Activated CD4-positive, alpha-beta memory T cell treated with anti-CD3 and anti-CD28 coated beads, Interleukin-2, amount 10 ng/mL, durations not matched to agents 7 days and 5 days (primary cell): Measurements from ENCODE around the gene SLC11A2. TPM values are rescaled to one million over a fixed set of nuclear protein-coding genes. Genes with fewer than 3 reads are reported as not detected.

Experiments used
- CTCF ChIA-PET: fragments of 350-600 bp; sonication (Branson Sonifier 250); formaldehyde crosslinking; loops from one replicate; lab custom pipeline; 2021; ENCODE audit warnings: antibody characterized with exemption, inconsistent platforms; lab: Charles Lee
- POLR2A ChIA-PET: fragments of 350-600 bp; sonication (Branson Sonifier 250); formaldehyde crosslinking; loops from one replicate; lab custom pipeline; 2021; ENCODE audit warnings: antibody characterized with exemption; lab: Charles Lee
- DNase-seq: peaks from one replicate; pipeline ENCODE4 v3.0.0-alpha.2; 2020
- H3K27ac Mint-ChIP-seq: one replicate; pipeline ENCODE4 v1.8.0; 2021; ENCODE audit warnings: mild to moderate bottlenecking, mixed read lengths
- H3K27me3 Mint-ChIP-seq: one replicate; pipeline ENCODE4 v1.8.0; 2021; ENCODE audit warnings: mixed read lengths
- H3K36me3 Mint-ChIP-seq: one replicate; pipeline ENCODE4 v1.8.0; 2021; ENCODE audit warnings: low read depth, mixed read lengths
- H3K4me1 Mint-ChIP-seq: one replicate; pipeline ENCODE4 v1.8.0; 2021; ENCODE audit warnings: mixed read lengths
- H3K4me3 Mint-ChIP-seq: one replicate; pipeline ENCODE4 v1.8.0; 2021; ENCODE audit warnings: mild to moderate bottlenecking, mixed read lengths
- H3K9me3 Mint-ChIP-seq: one replicate; pipeline ENCODE4 v1.8.0; 2021; ENCODE audit warnings: mixed read lengths
- total RNA-seq, 2 experiments: library from RNA; stranded (reverse); gene quantifications; one replicate each; pipeline ENCODE4 v1.2.3, GENCODE V29; 2021

The SLC11A2 gene
- total RNA-seq, 2 experiments from 2014 or later = 35.0 to 36.4 TPM

DNA sequence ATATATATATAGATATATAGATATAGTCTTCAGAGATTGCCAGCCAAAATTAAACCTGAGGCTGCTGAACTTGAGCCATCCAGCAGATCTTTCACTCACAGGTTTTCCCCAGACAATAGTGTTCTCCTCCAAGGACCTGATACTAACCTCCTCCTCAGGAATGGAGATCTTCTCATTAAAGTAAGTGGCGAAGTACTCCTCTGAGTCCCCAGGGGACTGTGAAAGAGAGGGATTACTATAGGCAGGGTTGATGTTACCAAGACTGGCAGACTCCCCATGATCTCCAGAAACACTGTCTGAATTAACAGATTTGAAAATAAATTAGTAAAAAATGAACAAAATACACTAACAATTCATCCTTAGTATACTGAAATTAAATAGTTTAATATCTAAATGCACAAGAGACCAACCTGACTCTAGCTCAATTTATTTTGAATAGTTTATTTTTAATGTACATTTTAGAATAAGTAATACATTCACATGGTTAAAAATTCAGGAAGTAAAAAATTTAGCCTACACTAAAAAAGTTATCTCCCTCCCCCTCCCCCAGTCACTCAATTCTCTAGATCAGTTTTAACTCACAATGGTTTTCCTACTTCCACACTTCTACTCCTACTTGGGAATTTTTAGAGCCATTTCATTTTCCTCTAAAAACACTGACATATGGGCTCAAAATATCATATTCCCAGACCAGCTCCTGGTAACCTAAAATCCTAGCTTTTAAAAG is 17.7 kb downstream of the SLC11A2 start:
- ChIA-PET POLR2A (interaction anchor here (3.8 kb wide), 1 partner anchor 17 kb away, joined by 22 read pairs; the partner anchor contains the start of gene SLC11A2), CTCF (interaction anchor here (0.8 to 1.4 kb wide), 2 partner anchors 39 to 243 kb away, joined by 3 to 4 read pairs; no protein-coding TSS in a partner anchor)
- no peak for DNase-seq
- Mint-ChIP-seq H3K27ac (peak overlapping the region; percentile 49), H3K27me3 (no peaks in the 10 kb centered on the region), H3K9me3 (no peaks in the 10 kb centered on the region), H3K4me3 (no peak overlapping the region), H3K4me1 (peaks cover 24% of the 10 kb centered on the region), H3K36me3 (peaks cover 31% of the 10 kb centered on the region)

- H3K27me3 Mint-ChIP-seq = no peaks in the 10 kb centered on the region
These were observed 20.5 kb downstream of the SLC11A2 start for GRCh38 chr12:51005671-51006070.

DNA sequence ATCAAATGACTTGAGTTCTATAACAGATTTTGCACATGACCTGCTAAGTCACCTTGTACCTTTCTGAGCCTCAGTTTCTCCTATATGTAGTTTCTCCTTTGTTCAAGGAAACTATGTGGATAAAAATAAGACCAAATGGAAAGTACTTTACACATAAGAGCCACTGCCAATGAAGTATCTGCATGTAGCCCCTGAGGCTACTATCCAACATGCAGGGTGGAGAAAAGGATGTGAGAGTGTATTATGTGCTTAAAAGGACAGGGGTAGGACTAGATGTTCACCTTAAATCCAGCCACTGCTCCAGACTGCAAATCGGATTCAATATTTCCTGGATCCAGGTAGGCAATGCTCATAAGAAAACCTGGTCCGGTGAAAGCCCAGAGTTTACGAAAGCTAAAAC is 21.2 kb downstream of the SLC11A2 start:
- Mint-ChIP-seq H3K4me3 (no peak overlapping the region), H3K4me1 (peaks cover 5% of the 10 kb centered on the region), H3K27ac (no peak overlapping the region), H3K27me3 (no peaks in the 10 kb centered on the region), H3K36me3 (peaks cover 38% of the 10 kb centered on the region), H3K9me3 (no peaks in the 10 kb centered on the region)
- DNase-seq = no peak
- ChIA-PET CTCF (no interaction called here), POLR2A (interaction anchor here (0.6 kb wide), 1 partner anchor 14 kb away, joined by 3 read pairs; no protein-coding TSS in a partner anchor)

More at GRCh38 chr12:51005671-51006070, 20.5 kb downstream of the SLC11A2 start:
- Mint-ChIP-seq H3K9me3 (no peaks in the 10 kb centered on the region), H3K27ac (no peak overlapping the region), H3K36me3 (peaks cover 31% of the 10 kb centered on the region), H3K4me1 (peaks cover 7% of the 10 kb centered on the region), H3K4me3 (no peak overlapping the region)
- ChIA-PET POLR2A (no interaction called here), CTCF (no interaction called here)
- no peak for DNase-seq

- POLR2A ChIA-PET = interaction anchor here (0.6 kb wide), 1 partner anchor 15 kb away, joined by 3 read pairs; no protein-coding TSS in a partner anchor
- Mint-ChIP-seq H3K4me3 (no peak overlapping the region), H3K27ac (no peak overlapping the region), H3K27me3 (no peaks in the 10 kb centered on the region), H3K4me1 (peaks cover 5% of the 10 kb centered on the region), H3K9me3 (no peaks in the 10 kb centered on the region), H3K36me3 (peaks cover 40% of the 10 kb centered on the region)
- CTCF ChIA-PET = no interaction called here
- DNase-seq = no peak
These were observed 21.7 kb downstream of the SLC11A2 start for GRCh38 chr12:51004504-51004903.

DNA sequence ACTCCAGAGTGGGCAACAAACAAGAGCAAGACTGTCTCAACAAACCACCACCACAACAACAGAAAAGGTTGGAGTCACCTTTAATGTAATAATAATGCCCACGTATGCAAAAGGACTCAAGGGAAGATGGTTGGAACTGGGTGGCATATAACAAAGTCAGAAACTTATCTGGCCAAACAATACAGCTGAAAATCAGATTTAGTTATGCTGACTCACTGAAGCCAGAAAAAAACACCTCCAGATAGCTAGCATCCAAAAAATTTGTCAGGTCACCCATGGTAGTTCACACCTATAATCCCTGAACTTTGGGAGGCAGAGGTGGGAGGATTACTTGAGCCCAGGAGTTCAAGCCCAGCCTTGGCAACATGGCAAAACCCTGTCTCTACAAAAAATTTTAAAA is 24.4 kb downstream of the SLC11A2 start:
- ChIA-PET POLR2A (no interaction called here), CTCF (interaction anchor here (1.3 kb wide), 1 partner anchor 24 kb away, joined by 4 read pairs; the partner anchor contains the start of gene SLC11A2)
- Mint-ChIP-seq H3K27ac (no peak overlapping the region), H3K9me3 (no peaks in the 10 kb centered on the region), H3K4me3 (no peak overlapping the region), H3K4me1 (no peaks in the 10 kb centered on the region), H3K36me3 (peaks cover 40% of the 10 kb centered on the region), H3K27me3 (no peaks in the 10 kb centered on the region)
- no peak for DNase-seq

DNA sequence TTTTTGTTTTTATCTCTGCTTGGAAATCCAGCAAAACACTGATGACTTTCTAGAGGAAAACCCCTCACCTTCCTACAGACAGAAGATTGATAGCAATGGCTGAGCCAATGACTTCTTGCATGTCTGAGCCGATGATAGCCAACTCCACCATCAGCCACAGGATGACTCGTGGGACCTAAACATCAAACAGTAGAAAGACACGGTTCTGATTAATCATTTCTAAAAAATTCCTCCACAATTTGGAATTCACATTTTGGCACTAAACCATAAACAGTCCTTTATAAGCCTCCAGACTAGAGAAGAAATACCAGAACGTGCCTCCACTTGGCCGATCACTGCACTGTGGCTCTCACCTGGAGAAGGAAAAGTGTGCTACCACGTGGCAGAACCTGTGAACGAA is 25.9 kb downstream of the SLC11A2 start:
- ChIA-PET POLR2A (no interaction called here), CTCF (no interaction called here)
- Mint-ChIP-seq H3K4me3 (no peak overlapping the region), H3K4me1 (no peaks in the 10 kb centered on the region), H3K36me3 (peaks cover 40% of the 10 kb centered on the region), H3K9me3 (no peaks in the 10 kb centered on the region), H3K27ac (no peak overlapping the region), H3K27me3 (no peaks in the 10 kb centered on the region)
- no peak for DNase-seq

DNA sequence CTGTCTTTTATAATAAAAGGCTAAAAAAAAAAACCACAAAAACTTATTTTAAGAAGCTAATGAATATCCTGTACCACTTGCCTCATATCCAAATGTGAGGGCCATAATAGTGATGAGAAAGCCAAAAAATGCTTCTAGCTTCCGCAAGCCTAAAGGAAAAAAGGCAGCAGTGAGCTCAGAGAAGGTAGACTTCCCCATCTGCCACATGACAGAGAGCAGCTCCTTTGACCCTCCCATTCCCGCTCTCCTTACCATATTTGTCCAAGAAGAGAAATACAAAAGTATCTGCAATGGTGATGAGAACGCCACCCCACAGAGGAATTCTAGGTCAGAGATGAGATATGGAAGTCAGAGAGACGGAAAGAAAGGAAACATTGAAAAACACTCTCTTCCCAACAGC is 27.1 kb downstream of the SLC11A2 start:
- ChIA-PET POLR2A (interaction anchor here (1.3 kb wide), 1 partner anchor 49 kb away, joined by 3 read pairs; the partner anchor contains the start of gene LETMD1), CTCF (no interaction called here)
- H3K9me3 Mint-ChIP-seq = no peaks in the 10 kb centered on the region
- H3K27ac Mint-ChIP-seq = no peak overlapping the region
- no peaks in the 10 kb centered on the region for H3K27me3 Mint-ChIP-seq
- no peak for DNase-seq
- H3K36me3 Mint-ChIP-seq = peaks cover 40% of the 10 kb centered on the region
- H3K4me1 Mint-ChIP-seq = no peaks in the 10 kb centered on the region
- no peak overlapping the region for H3K4me3 Mint-ChIP-seq

DNA sequence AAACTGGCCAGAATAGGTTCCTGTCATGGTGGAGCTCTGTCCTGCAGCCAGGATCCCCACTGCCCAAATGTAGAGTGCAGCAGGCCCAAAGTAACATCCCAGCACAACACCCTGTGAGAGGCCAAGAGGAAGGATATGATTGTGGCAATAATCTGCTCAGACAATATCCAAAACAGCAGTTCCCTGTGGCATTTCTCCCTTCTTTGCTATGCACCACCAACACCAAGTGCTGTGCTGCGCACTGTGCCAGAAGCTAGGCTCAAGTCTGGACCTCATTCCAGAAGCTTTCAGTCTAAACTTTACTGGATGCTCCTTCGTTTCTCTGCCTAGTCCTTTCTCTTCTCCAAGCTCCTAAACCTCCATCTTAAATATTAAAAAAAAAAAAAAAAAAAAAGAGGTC is 33.4 kb downstream of the SLC11A2 start:
- no peak for DNase-seq
- Mint-ChIP-seq H3K9me3 (no peaks in the 10 kb centered on the region), H3K27me3 (no peaks in the 10 kb centered on the region), H3K4me1 (peaks cover 12% of the 10 kb centered on the region), H3K36me3 (peaks cover 64% of the 10 kb centered on the region), H3K4me3 (no peak overlapping the region), H3K27ac (no peak overlapping the region)
- ChIA-PET POLR2A (no interaction called here), CTCF (interaction anchor here (0.7 kb wide), 1 partner anchor 66 kb away, joined by 5 read pairs; no protein-coding TSS in a partner anchor)

DNA sequence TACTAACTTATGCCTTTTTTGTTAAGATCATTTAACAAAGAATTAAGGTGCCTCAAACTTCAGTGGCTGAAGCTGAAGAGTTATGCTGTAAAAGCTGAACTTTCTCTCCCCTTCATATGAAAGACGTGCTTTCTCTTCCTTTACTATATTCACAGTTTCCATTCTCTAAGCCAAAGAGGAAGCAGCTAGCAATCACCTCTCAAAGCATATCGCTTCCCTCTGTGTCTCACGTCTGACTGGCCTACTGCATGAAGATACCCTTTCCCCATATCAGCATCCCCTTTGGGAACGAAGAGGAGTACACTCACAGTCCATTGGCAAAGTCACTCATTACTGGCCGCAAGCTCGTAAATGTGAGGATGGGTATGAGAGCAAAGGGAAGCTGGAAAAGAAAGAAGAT is 34.9 kb downstream of the SLC11A2 start:
- DNase-seq = no peak
- Mint-ChIP-seq H3K9me3 (no peaks in the 10 kb centered on the region), H3K36me3 (peaks cover 65% of the 10 kb centered on the region), H3K27me3 (no peaks in the 10 kb centered on the region), H3K4me1 (peaks cover 18% of the 10 kb centered on the region), H3K4me3 (no peak overlapping the region), H3K27ac (no peak overlapping the region)
- ChIA-PET POLR2A (interaction anchor here (1.4 kb wide), 1 partner anchor 9 kb away, joined by 4 read pairs; no protein-coding TSS in a partner anchor), CTCF (no interaction called here)

- H3K4me3 Mint-ChIP-seq = no peak overlapping the region
- no peak overlapping the region for H3K27ac Mint-ChIP-seq
- H3K27me3 Mint-ChIP-seq = no peaks in the 10 kb centered on the region
- H3K9me3 Mint-ChIP-seq = no peaks in the 10 kb centered on the region
- CTCF ChIA-PET = no interaction called here
- peaks cover 62% of the 10 kb centered on the region for H3K36me3 Mint-ChIP-seq
- POLR2A ChIA-PET = no interaction called here
- peaks cover 18% of the 10 kb centered on the region for H3K4me1 Mint-ChIP-seq
- no peak for DNase-seq
These were observed 35.4 kb downstream of the SLC11A2 start for GRCh38 chr12:50990791-50991190.

DNA sequence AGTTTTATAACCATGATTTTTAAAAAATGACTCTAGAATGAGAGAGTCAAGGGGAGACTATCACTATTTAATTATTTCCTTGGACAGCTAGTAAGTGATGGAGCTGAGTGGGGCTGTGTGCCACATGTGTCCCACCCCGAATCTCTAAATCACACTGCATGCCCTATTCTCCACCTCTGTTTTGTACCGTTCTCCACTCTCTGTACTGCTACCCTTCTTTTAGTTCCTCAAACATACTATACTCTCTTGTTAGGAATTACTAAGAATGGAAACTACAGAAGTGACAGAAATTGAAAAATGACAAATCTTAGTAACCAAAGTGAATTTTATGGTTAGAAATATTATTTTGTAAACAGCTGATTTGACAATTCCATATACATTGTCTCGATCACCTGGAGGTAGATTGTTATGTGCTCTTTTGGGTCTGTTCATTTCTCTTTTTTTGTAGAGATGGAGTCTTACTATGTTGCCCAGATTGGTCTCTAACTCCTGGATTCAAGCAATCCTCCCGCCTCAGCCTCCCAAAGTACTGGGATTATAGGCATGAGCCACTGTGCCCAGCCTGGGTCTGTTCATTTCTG is 35.9 kb downstream of the SLC11A2 start:
- Mint-ChIP-seq H3K36me3 (peaks cover 56% of the 10 kb centered on the region), H3K27me3 (no peaks in the 10 kb centered on the region), H3K9me3 (no peaks in the 10 kb centered on the region), H3K27ac (no peak overlapping the region), H3K4me1 (peaks cover 21% of the 10 kb centered on the region), H3K4me3 (no peak overlapping the region)
- CTCF ChIA-PET = no interaction called here
- POLR2A ChIA-PET = no interaction called here
- no peak for DNase-seq

GRCh38 chr12:50988871-50989270 is 37.3 kb downstream of the SLC11A2 start:
- H3K27me3 Mint-ChIP-seq = no peaks in the 10 kb centered on the region
- POLR2A ChIA-PET = interaction anchor here (1.0 kb wide), 1 partner anchor 225 kb away, joined by 3 read pairs; the partner anchor contains the start of gene ATF1
- H3K4me1 Mint-ChIP-seq = peaks cover 21% of the 10 kb centered on the region
- H3K4me3 Mint-ChIP-seq = no peak overlapping the region
- no peak for DNase-seq
- no peaks in the 10 kb centered on the region for H3K9me3 Mint-ChIP-seq
- CTCF ChIA-PET = no interaction called here
- peaks cover 48% of the 10 kb centered on the region for H3K36me3 Mint-ChIP-seq
- no peak overlapping the region for H3K27ac Mint-ChIP-seq

DNA sequence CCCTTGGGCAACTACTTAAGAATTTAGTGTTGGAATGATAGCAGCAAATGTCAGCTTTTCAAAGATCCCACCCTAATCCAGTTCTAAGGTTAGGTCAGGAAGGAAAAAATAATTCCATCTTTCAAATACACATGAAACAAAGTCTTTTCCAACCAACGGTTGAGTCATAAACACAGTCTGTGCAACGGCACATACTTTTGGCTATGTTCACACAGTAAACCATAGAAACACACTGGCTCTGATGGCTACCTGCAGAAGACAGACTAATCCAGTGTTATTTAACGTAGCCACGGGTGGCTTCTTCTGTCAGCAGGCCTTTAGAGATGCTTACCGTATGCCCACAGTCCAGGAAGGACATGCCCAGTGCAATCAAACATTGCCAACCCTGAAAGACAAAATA is 38.1 kb downstream of the SLC11A2 start:
- ChIA-PET CTCF (interaction anchor here (1.1 to 4.7 kb wide), 6 partner anchors 30 to 353 kb away, joined by 3 to 46 read pairs (median 8); partner anchors contain the start of genes ATF1 and SLC11A2), POLR2A (interaction anchor here (1.5 to 3.8 kb wide), 2 partner anchors 163 to 224 kb away, joined by 3 to 25 read pairs; partner anchors contain the start of gene ATF1)
- Mint-ChIP-seq H3K36me3 (peaks cover 48% of the 10 kb centered on the region), H3K4me3 (no peak overlapping the region), H3K9me3 (no peaks in the 10 kb centered on the region), H3K4me1 (peaks cover 21% of the 10 kb centered on the region), H3K27ac (no peak overlapping the region), H3K27me3 (no peaks in the 10 kb centered on the region)
- DNase-seq = no peak
